NCI-H187 (cell line): Measurements from ENCODE around the gene TCF12.
A peak's percentile ranks its signal among the peaks of the same experiment; 100 is the strongest.

Source experiments
- DNase-seq, 2 experiments: peaks; one replicate each; lab custom pipeline; 2025; lab: John Stamatoyannopoulos, UW

The TCF12 gene

DNA sequence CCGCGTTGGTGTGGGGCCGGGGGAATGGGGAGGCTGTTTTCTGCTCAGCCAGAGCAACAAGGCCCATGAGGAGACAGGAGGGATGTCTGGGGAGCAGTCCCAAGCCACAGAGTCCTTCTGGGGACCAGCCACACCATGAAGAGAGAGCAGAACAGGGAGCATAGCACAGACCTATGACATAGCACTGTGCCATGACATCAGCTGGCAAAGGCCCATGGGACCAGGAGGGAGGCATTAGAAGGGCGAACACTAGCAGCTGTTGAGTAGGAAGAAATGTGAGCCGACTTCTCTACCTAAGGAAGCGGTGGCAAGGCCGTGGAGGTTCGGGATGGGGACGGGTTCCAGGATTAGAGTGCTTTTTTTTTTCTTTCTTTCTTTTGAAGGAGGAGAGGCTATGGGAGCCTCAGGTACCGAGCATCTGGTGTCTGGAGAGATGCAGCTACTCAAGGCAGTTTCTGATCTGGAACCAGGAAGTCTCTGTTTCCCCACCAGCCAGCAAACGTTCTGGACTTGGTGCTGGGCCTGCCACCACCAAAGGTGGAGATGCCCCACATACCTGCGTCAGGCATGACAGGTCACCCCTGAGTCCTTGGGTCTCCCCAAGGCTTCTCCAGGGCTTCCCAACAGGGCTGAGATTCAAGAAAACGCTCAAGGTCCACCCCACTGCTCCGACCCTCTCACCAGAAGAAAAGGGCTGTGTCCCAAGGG, 380.6 kb downstream of the TCF12 start:
- DNase-seq = no peak

DNA sequence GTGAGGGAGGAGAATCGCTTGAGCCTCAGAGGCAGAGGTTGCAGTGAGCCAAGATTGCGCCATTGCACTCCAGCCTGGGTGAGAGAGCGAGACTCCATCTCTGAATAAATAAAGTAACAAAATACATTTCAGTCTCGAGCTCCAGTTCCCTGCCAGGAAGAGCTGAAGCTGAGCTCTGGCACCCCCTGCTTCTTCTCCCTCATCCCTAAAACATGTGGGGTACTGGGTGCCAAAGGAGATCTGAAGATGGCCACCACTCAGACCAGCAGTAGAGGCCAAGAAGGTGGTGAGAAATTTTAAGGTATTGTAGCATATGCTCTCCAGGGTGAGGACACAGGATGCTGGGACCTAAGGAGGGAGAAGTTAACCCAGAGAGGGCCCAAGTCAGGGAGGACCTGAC, 382.9 kb downstream of the TCF12 start:
- no peak for DNase-seq

DNA sequence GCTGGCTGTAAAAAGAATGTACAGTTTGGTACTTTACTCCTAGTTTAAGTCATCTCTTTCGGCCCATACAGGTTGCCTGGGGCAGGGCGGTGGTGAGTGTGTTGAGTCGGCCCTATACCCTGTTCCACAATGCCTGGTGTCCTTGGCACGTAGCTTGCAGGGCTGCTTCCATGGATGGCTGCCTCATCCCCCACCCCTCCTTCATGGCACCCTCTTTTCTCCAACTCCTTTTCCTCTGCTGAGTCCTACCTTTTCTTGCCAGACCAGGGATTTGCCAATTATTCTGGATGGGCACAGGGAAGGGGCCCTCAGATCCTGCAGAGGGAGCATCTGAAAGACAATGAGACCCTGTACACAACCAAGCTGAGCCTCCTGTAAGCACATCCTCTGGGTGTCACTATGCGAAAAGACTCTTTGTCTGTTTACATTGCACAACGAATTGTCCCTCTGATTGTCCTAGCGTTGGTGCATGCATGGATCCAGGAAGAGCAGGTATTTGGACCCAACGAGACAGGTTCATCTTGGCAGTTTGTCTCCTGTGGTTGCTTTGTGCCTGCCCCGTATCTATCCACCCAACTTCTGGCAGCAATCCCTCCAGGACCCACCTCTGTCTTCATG, 384.3 kb downstream of the TCF12 start:
- no peak for DNase-seq

DNA sequence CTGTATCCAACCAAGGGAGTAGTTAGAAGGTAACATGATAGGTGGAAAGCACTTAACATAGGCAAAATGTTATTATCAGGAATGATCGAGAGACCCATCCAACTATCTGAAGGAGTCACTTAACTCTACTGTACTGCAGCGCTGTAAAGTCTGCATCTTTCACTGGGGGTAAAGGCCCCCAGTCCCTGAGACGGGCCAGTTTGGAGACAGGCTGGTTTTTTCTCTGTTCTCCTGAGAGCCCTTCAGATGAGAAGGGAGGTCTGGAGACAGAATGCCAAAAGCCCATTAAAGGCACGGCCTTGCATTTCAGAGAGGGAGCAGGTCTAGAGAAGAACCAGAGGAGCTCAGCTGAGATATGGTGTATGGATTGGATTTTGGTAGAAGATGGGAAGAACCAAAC, 386.6 kb downstream of the TCF12 start:
- no peak for DNase-seq

GRCh38 chr15:57306161-57306943, 387.9 kb downstream of the TCF12 start:
- DNase-seq = peak; percentile 44 to 64

DNA sequence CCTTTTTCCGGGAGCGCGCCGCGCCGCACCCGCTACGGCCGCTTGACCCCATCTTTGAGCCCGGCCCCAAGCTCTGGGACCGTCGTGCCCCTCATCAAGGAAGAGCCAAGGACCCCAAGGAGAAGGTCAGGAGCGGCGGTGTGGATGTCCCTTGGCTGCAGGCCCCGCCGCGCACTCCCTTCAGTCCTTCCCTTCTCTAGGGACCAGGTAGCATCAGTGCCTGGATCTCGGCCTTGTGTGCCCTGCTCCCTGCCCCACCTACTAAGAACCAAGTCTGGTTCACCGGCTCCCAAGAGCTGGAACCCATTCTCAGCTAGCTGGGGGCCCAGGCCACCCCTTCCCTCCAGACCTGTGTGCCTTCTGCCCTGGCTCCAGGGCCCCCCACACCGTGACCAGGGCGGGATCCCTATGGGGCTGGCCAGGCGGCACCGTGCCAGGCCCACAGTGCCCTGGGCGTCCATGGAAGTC, 388.5 kb downstream of the TCF12 start:
- DNase-seq = no peak

DNA sequence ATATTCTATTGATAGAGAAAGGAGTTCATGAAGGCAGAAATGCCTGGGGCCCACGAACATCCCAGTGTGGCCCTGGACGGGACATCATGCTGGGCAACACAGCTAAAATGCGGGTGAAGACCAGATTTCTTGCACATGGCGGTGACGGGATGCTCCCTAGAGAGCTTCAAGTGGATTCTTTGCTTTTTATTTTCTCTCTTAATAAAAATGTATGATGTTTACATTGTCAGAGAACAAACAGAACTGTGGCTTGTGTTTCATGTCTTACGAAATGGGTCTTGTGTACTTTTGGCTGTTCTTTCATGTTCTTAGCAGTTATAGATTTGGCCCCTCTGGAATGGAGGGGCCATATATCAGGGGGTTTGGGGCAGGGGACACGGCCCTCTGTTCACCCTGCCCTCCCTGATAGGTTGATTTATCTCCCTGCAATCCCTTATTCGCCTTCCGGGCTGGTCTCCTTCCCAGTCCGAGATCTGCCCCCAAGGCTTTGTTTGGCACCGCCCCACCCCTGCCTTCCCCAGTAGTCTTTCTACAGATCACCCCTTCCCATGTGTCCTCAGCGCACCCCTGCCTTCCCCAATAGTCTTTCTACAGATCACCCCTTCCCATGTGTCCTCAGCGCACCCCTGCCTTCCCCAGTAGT, 389.2 kb downstream of the TCF12 start:
- DNase-seq = no peak

GRCh38 chr15:57308170-57308545, 389.7 kb downstream of the TCF12 start:
- DNase-seq = no peak

DNA sequence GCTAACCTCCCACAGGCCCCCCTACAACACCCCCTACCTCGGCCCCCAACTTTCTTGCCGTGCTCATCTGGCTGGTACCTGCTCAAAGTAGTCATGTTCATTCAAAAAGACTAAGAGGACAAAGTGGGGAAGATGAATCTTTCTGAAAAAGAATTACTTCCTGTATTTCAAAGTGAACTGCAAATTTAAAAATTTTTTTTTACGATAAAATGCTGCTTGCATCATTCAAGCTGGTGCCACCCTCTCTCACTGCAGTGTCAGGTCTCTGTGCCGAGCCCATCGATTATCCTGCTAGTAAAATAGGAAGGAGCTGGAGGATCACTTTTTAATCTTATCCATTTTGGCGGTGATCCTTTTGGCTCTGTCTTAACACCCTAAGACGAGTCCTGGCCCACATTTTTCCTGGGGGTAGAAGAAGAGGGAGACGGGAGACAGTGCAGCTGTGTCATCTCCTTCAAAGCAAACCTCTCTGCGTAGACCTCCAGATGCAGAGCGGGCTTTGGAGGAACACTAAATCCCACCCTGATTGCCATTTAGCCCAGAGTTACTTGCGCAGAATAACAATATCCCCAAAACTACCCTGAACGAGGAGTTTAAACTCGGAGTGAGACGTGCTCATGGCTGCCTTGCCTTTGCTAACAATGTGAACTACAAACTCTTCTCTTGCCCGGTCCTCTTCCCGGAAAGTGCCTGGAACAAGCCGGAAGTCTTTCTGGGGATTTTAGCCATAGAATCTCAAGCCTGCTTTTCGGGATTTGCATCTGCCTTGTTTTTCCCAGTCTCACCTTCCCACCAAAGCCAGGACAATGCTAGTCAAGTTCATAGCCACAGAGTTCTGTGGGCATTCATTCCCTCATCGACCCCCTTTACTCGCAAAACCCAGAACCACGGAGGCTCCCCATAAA, 391.7 kb downstream of the TCF12 start:
- DNase-seq = no peak

- DNase-seq = no peak
These were observed 392.4 kb downstream of the TCF12 start for GRCh38 chr15:57310876-57311275.

DNA sequence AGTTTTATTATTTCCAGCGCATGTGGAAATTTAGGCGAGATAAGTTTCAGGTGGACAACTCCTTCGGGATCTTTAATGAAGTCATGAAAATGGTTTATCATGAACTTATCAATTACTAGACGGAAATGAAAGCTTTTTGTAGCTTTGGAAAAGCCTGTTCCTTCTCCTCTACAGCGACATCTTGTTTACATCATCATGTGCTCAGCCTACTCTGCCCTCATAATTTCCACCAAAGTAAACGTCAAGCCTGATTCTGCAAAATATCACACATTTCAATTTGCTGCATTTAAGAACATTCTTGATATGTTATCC, 393.5 kb downstream of the TCF12 start:
- no peak for DNase-seq

- DNase-seq = no peak
These were observed 394.1 kb downstream of the TCF12 start for GRCh38 chr15:57312318-57313133.

GRCh38 chr15:57313134-57313483, 394.7 kb downstream of the TCF12 start:
- no peak for DNase-seq

DNA sequence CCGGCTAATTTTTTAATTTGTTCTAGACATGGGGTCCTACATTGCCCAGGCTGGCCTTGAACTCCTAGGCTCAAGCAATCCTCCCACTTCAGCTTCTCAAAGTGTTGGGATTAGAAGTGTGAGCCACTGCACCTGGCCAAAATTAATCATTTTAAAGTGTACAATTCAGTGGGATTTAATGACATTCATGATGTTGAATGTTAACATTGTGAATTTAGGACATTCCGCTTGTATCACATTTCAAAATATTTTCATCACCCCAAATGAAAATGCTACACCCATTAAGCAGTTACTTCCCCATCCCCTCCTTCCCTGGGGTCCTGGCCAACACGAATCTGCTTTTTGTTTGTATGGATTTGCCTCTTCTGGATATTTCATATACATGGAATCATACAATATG, 395.8 kb downstream of the TCF12 start:
- DNase-seq = no peak

GRCh38 chr15:57316451-57316850, 398.0 kb downstream of the TCF12 start:
- no peak for DNase-seq

DNA sequence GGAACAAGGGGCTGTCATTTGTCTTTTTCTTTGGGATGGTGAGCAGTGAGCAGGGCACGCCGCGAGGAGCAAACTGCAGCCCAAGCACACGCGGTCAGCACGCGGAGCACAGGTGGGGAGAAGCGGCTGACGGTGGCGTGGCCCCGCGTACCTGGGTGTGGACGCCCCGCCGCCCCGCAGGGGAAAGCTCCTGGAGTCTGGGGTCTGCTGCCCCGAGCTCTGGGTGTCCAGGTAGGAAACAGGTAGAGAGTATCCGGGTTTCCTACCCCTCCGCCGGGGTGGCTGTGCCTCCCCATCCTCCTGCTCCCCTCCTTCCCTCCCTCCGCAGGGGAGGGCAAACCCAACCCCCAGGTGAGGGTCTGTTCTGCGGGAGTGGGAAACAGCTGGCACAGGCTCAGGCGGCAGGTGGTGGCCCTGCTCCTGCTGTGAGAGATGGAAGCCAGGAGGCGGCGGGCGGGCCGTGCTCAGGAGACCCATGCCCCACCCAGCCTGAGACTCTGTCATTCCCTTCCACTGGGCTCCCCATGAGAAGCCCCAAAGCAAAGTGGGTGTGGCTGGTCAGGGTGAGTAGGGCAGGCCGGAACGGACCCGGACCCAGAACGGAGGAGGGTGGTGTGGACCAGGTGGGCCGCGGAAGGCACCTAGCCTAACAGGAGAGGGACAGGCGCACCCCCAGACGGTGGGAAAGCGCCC, 400.9 kb downstream of the TCF12 start:
- peak in 1 of 2 experiments; percentile 18 for DNase-seq

DNA sequence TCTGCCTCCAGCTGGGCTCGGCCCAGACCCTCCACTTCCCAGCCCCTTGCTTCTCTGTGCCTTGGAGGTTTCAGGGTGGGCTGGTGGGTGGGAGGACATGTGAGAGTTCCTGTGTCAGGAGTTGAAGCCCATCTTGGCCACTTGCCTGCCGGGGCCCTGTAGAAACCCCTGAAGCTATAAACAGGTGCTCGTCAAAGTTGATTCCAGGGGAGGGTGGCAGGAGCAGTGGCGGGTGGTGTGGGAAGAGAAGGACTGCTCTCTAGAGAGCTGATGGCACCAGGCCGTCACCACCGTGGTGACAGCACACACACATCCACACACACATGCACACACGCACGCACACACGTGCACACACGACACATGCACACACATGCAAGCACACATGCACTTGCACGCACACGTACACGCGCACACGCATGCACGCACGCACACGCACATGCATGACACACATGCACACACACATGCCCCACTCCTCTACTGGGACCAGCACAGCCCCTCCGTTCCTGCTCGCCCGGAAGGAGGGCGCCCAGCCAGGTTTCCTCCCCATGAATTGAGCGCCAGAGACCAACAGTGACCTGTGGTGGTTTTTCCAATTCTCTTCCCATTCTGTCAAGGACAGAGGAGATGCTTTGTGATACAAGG, 401.6 kb downstream of the TCF12 start:
- DNase-seq = no peak

DNA sequence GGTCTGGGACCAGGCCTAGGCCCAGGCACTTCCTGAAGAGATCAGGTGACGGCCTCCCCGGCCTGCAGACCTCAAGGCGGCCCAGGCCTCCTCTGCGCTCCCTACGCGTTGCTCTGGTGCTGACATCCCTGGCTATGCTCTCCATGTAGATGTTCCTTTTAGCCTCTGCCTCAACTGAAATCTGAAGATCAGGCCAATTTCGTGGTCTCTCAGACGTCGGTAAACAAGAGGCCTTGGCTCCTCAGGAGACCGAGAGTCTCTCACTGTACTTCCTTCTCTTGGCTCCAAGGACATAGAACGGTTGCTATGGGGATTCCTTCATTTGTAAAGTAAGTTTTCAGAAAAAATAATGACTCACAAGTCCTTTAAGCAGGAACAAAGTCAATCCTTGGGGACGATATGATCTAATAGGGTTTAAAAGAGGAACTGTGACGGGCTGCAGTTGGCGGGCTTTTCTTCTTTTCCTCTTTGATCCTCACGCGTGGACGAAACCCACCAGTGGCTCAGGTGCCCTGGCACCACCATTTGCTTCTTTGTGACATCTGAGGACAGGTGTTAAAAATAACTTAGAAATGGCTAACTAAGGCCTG, 402.3 kb downstream of the TCF12 start:
- no peak for DNase-seq

DNA sequence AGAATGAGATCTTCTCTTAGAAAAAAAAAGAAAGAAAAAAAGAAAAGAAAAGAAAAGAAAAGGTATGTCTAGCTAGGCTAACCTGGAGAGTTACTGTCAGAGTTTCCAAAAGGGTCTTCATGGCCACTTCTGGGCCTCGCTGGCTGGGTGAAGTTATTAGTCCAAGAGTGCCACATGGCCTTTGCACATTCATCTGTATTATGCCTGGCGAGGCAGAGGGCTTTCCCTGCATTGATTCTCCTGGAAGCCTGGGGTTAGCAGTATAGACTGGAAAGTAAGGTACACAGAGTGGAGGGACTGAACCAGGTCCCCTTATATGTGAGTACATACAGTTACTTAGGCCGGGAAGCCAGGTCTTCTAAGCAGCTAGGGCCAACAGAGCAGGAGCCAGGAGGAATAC, 403.0 kb downstream of the TCF12 start:
- DNase-seq = no peak
